NCI-H510A (cell line): ENCODE results near the gene ACBD5.

ENCODE experiments used
- DNase-seq: peaks from one replicate; lab custom pipeline; 2025; lab: John Stamatoyannopoulos, UW

ACBD5 gene

GRCh38 chr10:27152687-27153086 is 87.9 kb downstream of the ACBD5 start:
- no peak for DNase-seq

- no peak for DNase-seq
Observed at GRCh38 chr10:27150261-27150660, 90.3 kb downstream of the ACBD5 start.

- no peak for DNase-seq
Observed at GRCh38 chr10:27147701-27148100, 92.9 kb downstream of the ACBD5 start.

- no peak for DNase-seq
Observed at GRCh38 chr10:27145937-27146336, 94.7 kb downstream of the ACBD5 start.
